ENCODE measurements around the gene EXOC4. TPM values are rescaled to one million over a fixed set of nuclear protein-coding genes. Genes with fewer than 3 reads are reported as not detected.

EXOC4 gene
- total and polyA plus RNA-seq, 7 experiments from 2014 or later, result 44.1 to 106 (median 74.2) TPM

GRCh38 chr7:133614251-133614650 lies 361.4 kb downstream of the EXOC4 start:
- H3K4me3 ChIP-seq (ENCODE audit: low read length), result no peak overlapping the region
- H3K4me1 ChIP-seq (ENCODE audit: control insufficient read depth in 2 of 2, insufficient read depth in 2 of 2, low read length in 2 of 2), result no peaks in the 10 kb centered on the region
- H3K27ac ChIP-seq (ENCODE audit: low read depth, low read length), result no peak overlapping the region
- POLR2A ChIA-PET, result no interaction called here
- peaks cover 0 to 4% (median 0%) of the 10 kb centered on the region in 7 donors for H3K4me1 Mint-ChIP-seq
- intact Hi-C loops (cut with micrococcal nuclease), result no loop called here
- H3K27me3 ChIP-seq (ENCODE audit: control insufficient read depth in 2 of 2, insufficient read depth in 2 of 2, low read length in 2 of 2), result no peaks in the 10 kb centered on the region
- no peak overlapping the region for H3K4me3 Mint-ChIP-seq
- DNase-seq, result no peak
- H3K27ac Mint-ChIP-seq, result no peak overlapping the region
- H3K9me3 Mint-ChIP-seq, result peaks cover 0 to 2% (median 0%) of the 10 kb centered on the region in 11 donors
- H3K9me3 ChIP-seq (ENCODE audit: control insufficient read depth in 2 of 3, low read length in 3 of 3), result no peaks in the 10 kb centered on the region
- CTCF ChIA-PET, result no interaction called here
- ATAC-seq, result no peak
- no peaks in the 10 kb centered on the region for H3K36me3 ChIP-seq (ENCODE audit: control insufficient read depth in 2 of 3, insufficient read depth in 3 of 3, low read length in 3 of 3)
- peaks cover 0 to 46% (median 24%) of the 10 kb centered on the region in 5 donors for H3K36me3 Mint-ChIP-seq
- no peaks in the 10 kb centered on the region for H3K27me3 Mint-ChIP-seq

GRCh38 chr7:133618970-133619369 lies 366.1 kb downstream of the EXOC4 start:
- peaks cover 1 to 37% (median 12%) of the 10 kb centered on the region in 5 donors for H3K36me3 Mint-ChIP-seq

GRCh38 chr7:133619491-133619890 lies 366.6 kb downstream of the EXOC4 start:
- Histone ChIP-seq H3K27me3 (ENCODE audit: control insufficient read depth in 2 of 2, insufficient read depth in 2 of 2, low read length in 2 of 2) (no peaks in the 10 kb centered on the region), H3K4me1 (ENCODE audit: control insufficient read depth in 2 of 2, insufficient read depth in 2 of 2, low read length in 2 of 2) (no peaks in the 10 kb centered on the region), H3K36me3 (ENCODE audit: control insufficient read depth in 2 of 3, insufficient read depth in 3 of 3, low read length in 3 of 3) (no peaks in the 10 kb centered on the region), H3K4me3 (ENCODE audit: low read length) (no peak overlapping the region), H3K27ac (ENCODE audit: low read depth, low read length) (no peak overlapping the region), H3K9me3 (ENCODE audit: control insufficient read depth in 2 of 3, low read length in 3 of 3) (no peaks in the 10 kb centered on the region)
- intact Hi-C loops (cut with micrococcal nuclease), result no loop called here
- H3K27me3 Mint-ChIP-seq, result no peaks in the 10 kb centered on the region
- no peak for DNase-seq
- no peak for ATAC-seq
- POLR2A ChIA-PET, result interaction anchor here (0.8 kb wide), 1 partner anchor 42 kb away, joined by 4 read pairs; no protein-coding TSS in a partner anchor
- H3K4me3 Mint-ChIP-seq, result no peak overlapping the region
- CTCF ChIA-PET, result no interaction called here
- peaks cover 0 to 4% (median 0%) of the 10 kb centered on the region in 11 donors for H3K9me3 Mint-ChIP-seq
- H3K4me1 Mint-ChIP-seq, result no peaks in the 10 kb centered on the region
- no peak overlapping the region for H3K27ac Mint-ChIP-seq
- H3K36me3 Mint-ChIP-seq, result peaks cover 1 to 32% (median 12%) of the 10 kb centered on the region in 5 donors

More at GRCh38 chr7:133618970-133619369, 366.1 kb downstream of the EXOC4 start:
- H3K9me3 Mint-ChIP-seq, result peaks cover 0 to 4% (median 0%) of the 10 kb centered on the region in 11 donors
- no peak overlapping the region for H3K4me3 ChIP-seq (ENCODE audit: low read length)
- H3K27ac Mint-ChIP-seq, result no peak overlapping the region
- H3K4me1 Mint-ChIP-seq, result no peaks in the 10 kb centered on the region
- H3K27me3 Mint-ChIP-seq, result no peaks in the 10 kb centered on the region
- no peaks in the 10 kb centered on the region for H3K27me3 ChIP-seq (ENCODE audit: control insufficient read depth in 2 of 2, insufficient read depth in 2 of 2, low read length in 2 of 2)
- H3K9me3 ChIP-seq (ENCODE audit: control insufficient read depth in 2 of 3, low read length in 3 of 3), result no peaks in the 10 kb centered on the region
- CTCF ChIA-PET, result no interaction called here
- no peaks in the 10 kb centered on the region for H3K4me1 ChIP-seq (ENCODE audit: control insufficient read depth in 2 of 2, insufficient read depth in 2 of 2, low read length in 2 of 2)
- no peaks in the 10 kb centered on the region for H3K36me3 ChIP-seq (ENCODE audit: control insufficient read depth in 2 of 3, insufficient read depth in 3 of 3, low read length in 3 of 3)
- H3K27ac ChIP-seq (ENCODE audit: low read depth, low read length), result no peak overlapping the region
- POLR2A ChIA-PET, result interaction anchor here (0.8 kb wide), 1 partner anchor 43 kb away, joined by 4 read pairs; no protein-coding TSS in a partner anchor
- H3K4me3 Mint-ChIP-seq, result no peak overlapping the region
- intact Hi-C loops (cut with micrococcal nuclease), result no loop called here
- DNase-seq (no peak), ATAC-seq (no peak)

GRCh38 chr7:133623721-133624120 lies 370.8 kb downstream of the EXOC4 start:
- H3K27ac ChIP-seq (ENCODE audit: low read depth, low read length), result no peak overlapping the region
- intact Hi-C loops (cut with micrococcal nuclease), result no loop called here
- Mint-ChIP-seq H3K4me1 (peaks cover 0 to 1% (median 0%) of the 10 kb centered on the region in 7 donors), H3K4me3 (no peak overlapping the region), H3K36me3 (peaks cover 1 to 57% (median 26%) of the 10 kb centered on the region in 5 donors), H3K27me3 (no peaks in the 10 kb centered on the region), H3K9me3 (peaks cover 0 to 4% (median 0%) of the 10 kb centered on the region in 11 donors), H3K27ac (no peak overlapping the region)
- ChIA-PET CTCF (no interaction called here), POLR2A (no interaction called here)
- DNase-seq, result no peak
- no peaks in the 10 kb centered on the region for H3K36me3 ChIP-seq (ENCODE audit: control insufficient read depth in 2 of 3, insufficient read depth in 3 of 3, low read length in 3 of 3)
- H3K4me3 ChIP-seq (ENCODE audit: low read length), result no peak overlapping the region
- no peaks in the 10 kb centered on the region for H3K9me3 ChIP-seq (ENCODE audit: control insufficient read depth in 2 of 3, low read length in 3 of 3)
- no peaks in the 10 kb centered on the region for H3K27me3 ChIP-seq (ENCODE audit: control insufficient read depth in 2 of 2, insufficient read depth in 2 of 2, low read length in 2 of 2)
- no peak for ATAC-seq
- no peaks in the 10 kb centered on the region for H3K4me1 ChIP-seq (ENCODE audit: control insufficient read depth in 2 of 2, insufficient read depth in 2 of 2, low read length in 2 of 2)

GRCh38 chr7:133625046-133625445 lies 372.2 kb downstream of the EXOC4 start:
- intact Hi-C loops (cut with micrococcal nuclease), result no loop called here
- Mint-ChIP-seq H3K27me3 (no peaks in the 10 kb centered on the region), H3K9me3 (peaks cover 0 to 7% (median 3%) of the 10 kb centered on the region in 11 donors), H3K4me1 (peaks cover 0 to 1% (median 0%) of the 10 kb centered on the region in 7 donors), H3K4me3 (no peak overlapping the region), H3K36me3 (peaks cover 1 to 65% (median 30%) of the 10 kb centered on the region in 5 donors), H3K27ac (peak overlapping the region in 1 of 9 donors; percentile 7)
- Histone ChIP-seq H3K27ac (ENCODE audit: low read depth, low read length) (no peak overlapping the region), H3K4me1 (ENCODE audit: control insufficient read depth in 2 of 2, insufficient read depth in 2 of 2, low read length in 2 of 2) (no peaks in the 10 kb centered on the region), H3K4me3 (ENCODE audit: low read length) (no peak overlapping the region), H3K27me3 (ENCODE audit: control insufficient read depth in 2 of 2, insufficient read depth in 2 of 2, low read length in 2 of 2) (no peaks in the 10 kb centered on the region), H3K36me3 (ENCODE audit: control insufficient read depth in 2 of 3, insufficient read depth in 3 of 3, low read length in 3 of 3) (peaks cover 0 to 4% (median under 1%) of the 10 kb centered on the region in 3 experiments), H3K9me3 (ENCODE audit: control insufficient read depth in 2 of 3, low read length in 3 of 3) (no peaks in the 10 kb centered on the region)
- DNase-seq, result no peak
- CTCF ChIA-PET, result no interaction called here
- POLR2A ChIA-PET, result no interaction called here
- no peak for ATAC-seq

GRCh38 chr7:133629701-133630100 lies 376.8 kb downstream of the EXOC4 start:
- Histone ChIP-seq H3K9me3 (ENCODE audit: control insufficient read depth in 2 of 3, low read length in 3 of 3) (no peaks in the 10 kb centered on the region), H3K27ac (ENCODE audit: low read depth, low read length) (no peak overlapping the region), H3K27me3 (ENCODE audit: control insufficient read depth in 2 of 2, insufficient read depth in 2 of 2, low read length in 2 of 2) (no peaks in the 10 kb centered on the region), H3K4me3 (ENCODE audit: low read length) (no peak overlapping the region), H3K4me1 (ENCODE audit: control insufficient read depth in 2 of 2, insufficient read depth in 2 of 2, low read length in 2 of 2) (no peaks in the 10 kb centered on the region), H3K36me3 (ENCODE audit: control insufficient read depth in 2 of 3, insufficient read depth in 3 of 3, low read length in 3 of 3) (peaks cover 0 to 5% (median 4%) of the 10 kb centered on the region in 3 experiments)
- Mint-ChIP-seq H3K4me3 (no peak overlapping the region), H3K27ac (no peak overlapping the region), H3K36me3 (peaks cover 5 to 78% (median 61%) of the 10 kb centered on the region in 5 donors), H3K9me3 (peaks cover 0 to 28% (median 3%) of the 10 kb centered on the region in 11 donors), H3K4me1 (peaks cover 0 to 4% (median 0%) of the 10 kb centered on the region in 7 donors), H3K27me3 (no peaks in the 10 kb centered on the region)
- DNase-seq (no peak), ATAC-seq (no peak)
- intact Hi-C loops (cut with micrococcal nuclease), result no loop called here
- ChIA-PET CTCF (no interaction called here), POLR2A (no interaction called here)

- no peak for ATAC-seq
- POLR2A ChIA-PET, result no interaction called here
- Histone ChIP-seq H3K27me3 (ENCODE audit: control insufficient read depth in 2 of 2, insufficient read depth in 2 of 2, low read length in 2 of 2) (no peaks in the 10 kb centered on the region), H3K9me3 (ENCODE audit: control insufficient read depth in 2 of 3, low read length in 3 of 3) (no peaks in the 10 kb centered on the region), H3K4me3 (ENCODE audit: low read length) (no peak overlapping the region), H3K36me3 (ENCODE audit: control insufficient read depth in 2 of 3, insufficient read depth in 3 of 3, low read length in 3 of 3) (peaks cover 0 to 5% (median 4%) of the 10 kb centered on the region in 3 experiments), H3K4me1 (ENCODE audit: control insufficient read depth in 2 of 2, insufficient read depth in 2 of 2, low read length in 2 of 2) (no peaks in the 10 kb centered on the region), H3K27ac (ENCODE audit: low read depth, low read length) (no peak overlapping the region)
- Mint-ChIP-seq H3K9me3 (peaks cover 0 to 28% (median 3%) of the 10 kb centered on the region in 11 donors), H3K27ac (peak overlapping the region in 1 of 9 donors; percentile 20), H3K27me3 (no peaks in the 10 kb centered on the region), H3K4me1 (peaks cover 0 to 5% (median 0%) of the 10 kb centered on the region in 7 donors), H3K36me3 (peaks cover 5 to 53% (median 50%) of the 10 kb centered on the region in 5 donors), H3K4me3 (no peak overlapping the region)
- CTCF ChIA-PET, result no interaction called here
- DNase-seq, result no peak
- intact Hi-C loops (cut with micrococcal nuclease), result no loop called here
Measured at GRCh38 chr7:133633055-133633454, 380.2 kb downstream of the EXOC4 start.

Measured in naive thymus-derived CD4-positive, alpha-beta T cell (primary cell).